ENCODE data around the gene RABIF.
"Not testable (repeated sequence)": the region's sequence is repeated elsewhere in the genome, so short reads cannot be mapped to it uniquely, and the experiment has no call there.

Gene RABIF

DNA sequence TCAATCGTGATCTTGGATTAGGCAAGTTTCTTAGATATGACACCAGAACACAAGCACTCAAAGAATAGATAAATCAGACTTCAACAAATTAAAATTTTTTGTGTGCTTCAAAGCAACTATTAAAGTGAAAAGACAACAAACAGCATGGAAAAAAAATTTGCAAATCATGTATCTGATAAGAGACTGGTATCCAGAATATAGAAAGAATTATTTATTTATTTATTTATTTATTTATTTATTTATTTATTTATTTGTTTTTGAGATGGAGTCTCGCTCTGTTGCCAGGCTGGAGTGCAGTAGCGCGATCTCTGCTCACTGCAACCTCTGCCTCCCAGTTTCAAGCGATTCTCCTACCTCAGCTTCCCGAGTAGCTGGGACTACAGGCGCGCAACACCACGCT, 59.7 kb downstream of the RABIF start:
- not testable (repeated sequence) for DNase-seq

All from NCI-H82 (cell line).